ENCODE results near the gene PRDM15. TPM values are rescaled to one million over a fixed set of nuclear protein-coding genes. Genes with fewer than 3 reads are reported as not detected.

PRDM15 gene
- total RNA-seq, 1 experiment from 2014 or later = 5.7 TPM

DNA sequence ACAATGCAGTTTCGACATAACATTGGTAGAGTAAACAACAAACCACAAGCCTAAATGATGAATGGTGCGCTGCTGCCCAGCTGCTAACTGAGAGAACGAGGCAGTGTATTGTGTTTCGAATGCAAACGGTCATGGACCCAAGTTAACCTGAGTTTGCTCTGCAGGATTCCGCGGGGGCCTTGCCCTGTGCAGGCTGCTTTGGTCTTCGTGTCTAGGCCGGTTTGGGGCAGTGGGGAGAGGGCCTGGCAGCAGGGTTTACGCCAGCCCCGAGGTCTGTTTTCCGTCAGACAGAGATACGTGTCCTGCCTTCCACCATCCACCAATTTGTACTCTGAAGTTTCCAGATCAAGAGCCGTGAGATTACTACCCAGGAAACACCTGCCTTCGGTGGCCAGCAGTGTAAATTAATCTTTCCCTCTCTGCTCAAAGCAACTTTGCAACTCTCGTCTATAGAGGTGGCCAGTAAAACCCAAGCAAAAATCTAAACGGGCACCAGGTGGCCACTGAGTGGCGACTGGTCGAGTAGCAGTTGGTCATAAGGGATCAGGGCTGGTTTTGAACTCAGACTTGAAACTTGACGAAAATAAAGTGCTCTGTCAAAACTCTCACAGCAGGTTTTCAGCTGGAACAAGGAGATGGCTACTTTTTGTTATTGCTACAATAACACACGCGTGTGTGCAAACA lies 6.3 kb upstream of the PRDM15 start:
- DNase-seq (ENCODE audit: unreplicated experiment) = no peak
- no peaks in the 10 kb centered on the region for H3K36me3 Mint-ChIP-seq (ENCODE audit: insufficient read depth, unreplicated experiment)
- POLR2A ChIA-PET = interaction anchor here (1.1 kb wide), 1 partner anchor 8 kb away, joined by 7 read pairs; no protein-coding TSS in a partner anchor
- H3K27ac Mint-ChIP-seq (ENCODE audit: low read depth, unreplicated experiment) = no peak overlapping the region
- TF ChIP-seq, protein P1, sequence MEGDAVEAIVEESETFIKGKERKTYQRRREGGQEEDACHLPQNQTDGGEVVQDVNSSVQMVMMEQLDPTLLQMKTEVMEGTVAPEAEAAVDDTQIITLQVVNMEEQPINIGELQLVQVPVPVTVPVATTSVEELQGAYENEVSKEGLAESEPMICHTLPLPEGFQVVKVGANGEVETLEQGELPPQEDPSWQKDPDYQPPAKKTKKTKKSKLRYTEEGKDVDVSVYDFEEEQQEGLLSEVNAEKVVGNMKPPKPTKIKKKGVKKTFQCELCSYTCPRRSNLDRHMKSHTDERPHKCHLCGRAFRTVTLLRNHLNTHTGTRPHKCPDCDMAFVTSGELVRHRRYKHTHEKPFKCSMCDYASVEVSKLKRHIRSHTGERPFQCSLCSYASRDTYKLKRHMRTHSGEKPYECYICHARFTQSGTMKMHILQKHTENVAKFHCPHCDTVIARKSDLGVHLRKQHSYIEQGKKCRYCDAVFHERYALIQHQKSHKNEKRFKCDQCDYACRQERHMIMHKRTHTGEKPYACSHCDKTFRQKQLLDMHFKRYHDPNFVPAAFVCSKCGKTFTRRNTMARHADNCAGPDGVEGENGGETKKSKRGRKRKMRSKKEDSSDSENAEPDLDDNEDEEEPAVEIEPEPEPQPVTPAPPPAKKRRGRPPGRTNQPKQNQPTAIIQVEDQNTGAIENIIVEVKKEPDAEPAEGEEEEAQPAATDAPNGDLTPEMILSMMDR (IDR thresholded peaks at IDR 0.05; ENCODE audit: unreplicated experiment) = no peak
- CTCF ChIA-PET = interaction anchor here (0.6 to 1.4 kb wide), 3 partner anchors 212 to 233 kb away, joined by 3 to 5 read pairs (median 3); no protein-coding TSS in a partner anchor
- H3K4me1 Mint-ChIP-seq (ENCODE audit: insufficient read depth, unreplicated experiment) = no peaks in the 10 kb centered on the region
- no peak overlapping the region for H3K4me3 Mint-ChIP-seq (ENCODE audit: unreplicated experiment)
- intact Hi-C loops (cut with micrococcal nuclease) = no loop called here
- no TSS peak for BruUV-seq (replicated peaks)
- H3K9me3 Mint-ChIP-seq (ENCODE audit: unreplicated experiment) = no peaks in the 10 kb centered on the region
- no peaks in the 10 kb centered on the region for H3K27me3 Mint-ChIP-seq (ENCODE audit: insufficient read depth, unreplicated experiment)

DNA sequence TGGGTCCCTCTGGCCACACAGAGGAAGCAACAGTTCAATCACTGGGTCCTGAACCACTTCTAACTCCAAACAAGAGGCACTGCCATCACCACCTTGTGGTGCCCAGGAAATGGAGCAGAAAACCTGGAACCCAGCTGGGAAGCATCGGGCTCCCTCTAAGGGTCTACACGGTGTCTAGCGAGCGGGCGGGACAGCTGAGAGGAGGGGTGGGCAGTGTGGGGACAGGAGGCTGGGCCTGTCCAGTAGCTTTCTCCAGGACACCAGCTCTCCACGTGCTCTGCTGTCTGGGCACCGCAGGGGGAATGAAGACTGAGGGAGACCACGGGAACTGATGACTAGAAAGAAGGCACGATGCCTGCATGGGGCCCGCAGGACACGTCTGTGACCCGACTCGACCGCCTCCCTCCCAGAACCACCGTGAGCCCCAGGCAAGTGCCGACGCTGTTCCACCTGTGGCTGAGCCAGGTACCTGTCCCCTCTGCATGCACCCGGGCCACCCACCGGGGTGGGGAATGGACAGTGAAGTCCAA lies 5.4 kb upstream of the PRDM15 start:
- H3K9me3 Mint-ChIP-seq (ENCODE audit: unreplicated experiment) = no peaks in the 10 kb centered on the region
- ChIA-PET CTCF (interaction anchor here (0.6 kb wide), 1 partner anchor 234 kb away, joined by 3 read pairs; no protein-coding TSS in a partner anchor), POLR2A (interaction anchor here (1.0 kb wide), 1 partner anchor 68 kb away, joined by 3 read pairs; no protein-coding TSS in a partner anchor)
- H3K4me3 Mint-ChIP-seq (ENCODE audit: unreplicated experiment) = no peak overlapping the region
- DNase-seq (ENCODE audit: unreplicated experiment) = no peak
- intact Hi-C loops (cut with micrococcal nuclease) = no loop called here
- TF ChIP-seq, protein P1 (IDR thresholded peaks at IDR 0.05; ENCODE audit: unreplicated experiment) = no peak
- H3K36me3 Mint-ChIP-seq (ENCODE audit: insufficient read depth, unreplicated experiment) = no peaks in the 10 kb centered on the region
- H3K27ac Mint-ChIP-seq (ENCODE audit: low read depth, unreplicated experiment) = no peak overlapping the region
- no TSS peak for BruUV-seq (replicated peaks)
- H3K4me1 Mint-ChIP-seq (ENCODE audit: insufficient read depth, unreplicated experiment) = no peaks in the 10 kb centered on the region
- no peaks in the 10 kb centered on the region for H3K27me3 Mint-ChIP-seq (ENCODE audit: insufficient read depth, unreplicated experiment)

DNA sequence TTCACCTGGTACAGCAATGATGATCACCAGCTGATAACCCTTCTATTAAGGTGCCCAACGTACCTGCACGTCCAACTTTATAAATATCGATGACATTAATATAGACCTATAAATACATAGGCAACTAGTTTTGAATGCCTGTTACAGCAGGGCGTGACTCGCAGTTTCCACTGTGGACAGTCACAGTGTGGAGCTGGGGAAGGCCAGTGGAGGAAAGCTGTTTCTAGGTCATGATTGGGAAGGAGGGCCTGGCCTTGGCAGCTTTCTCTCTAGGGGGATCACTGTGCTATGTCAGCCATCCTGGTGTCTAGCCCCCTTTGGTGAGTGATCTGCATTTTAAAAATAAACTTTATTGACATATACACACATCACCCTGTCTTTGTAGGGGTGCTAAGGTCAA lies 4.4 kb upstream of the PRDM15 start:
- ChIA-PET POLR2A (interaction anchor here (0.7 to 1.0 kb wide), 2 partner anchors 20 to 69 kb away, joined by 3 read pairs; no protein-coding TSS in a partner anchor), CTCF (interaction anchor here (1.0 to 1.4 kb wide), 2 partner anchors 225 to 234 kb away, joined by 3 to 5 read pairs; no protein-coding TSS in a partner anchor)
- no peak overlapping the region for H3K27ac Mint-ChIP-seq (ENCODE audit: low read depth, unreplicated experiment)
- no peak for DNase-seq (ENCODE audit: unreplicated experiment)
- BruUV-seq (replicated peaks) = no TSS peak
- H3K4me1 Mint-ChIP-seq (ENCODE audit: insufficient read depth, unreplicated experiment) = no peaks in the 10 kb centered on the region
- H3K36me3 Mint-ChIP-seq (ENCODE audit: insufficient read depth, unreplicated experiment) = no peaks in the 10 kb centered on the region
- no peaks in the 10 kb centered on the region for H3K27me3 Mint-ChIP-seq (ENCODE audit: insufficient read depth, unreplicated experiment)
- no peaks in the 10 kb centered on the region for H3K9me3 Mint-ChIP-seq (ENCODE audit: unreplicated experiment)
- H3K4me3 Mint-ChIP-seq (ENCODE audit: unreplicated experiment) = no peak overlapping the region
- intact Hi-C loops (cut with micrococcal nuclease) = no loop called here
- TF ChIP-seq, protein P1 (IDR thresholded peaks at IDR 0.05; ENCODE audit: unreplicated experiment) = no peak

DNA sequence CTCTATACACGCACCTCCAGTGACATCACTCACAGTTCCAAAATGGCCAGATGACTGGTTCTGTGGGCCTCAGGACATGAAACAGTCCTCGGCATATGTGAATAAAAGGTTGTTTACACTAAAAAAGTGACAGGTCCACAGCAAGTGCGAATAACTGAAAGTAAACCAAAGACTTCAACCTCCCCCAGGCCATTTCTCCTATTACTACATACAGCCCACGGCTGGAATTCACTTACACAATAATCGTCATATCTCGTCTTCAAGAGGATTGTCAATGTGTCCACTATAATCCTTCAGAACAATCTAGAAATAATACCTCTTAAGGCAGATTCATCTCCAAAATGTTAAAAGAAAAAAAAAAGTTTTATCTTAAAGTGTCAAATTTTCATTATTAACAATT lies 1.9 kb upstream of the PRDM15 start:
- Mint-ChIP-seq H3K27ac (ENCODE audit: low read depth, unreplicated experiment) (peak overlapping the region; percentile 51), H3K27me3 (ENCODE audit: insufficient read depth, unreplicated experiment) (no peaks in the 10 kb centered on the region), H3K4me1 (ENCODE audit: insufficient read depth, unreplicated experiment) (peaks cover 8% of the 10 kb centered on the region), H3K4me3 (ENCODE audit: unreplicated experiment) (peak overlapping the region; percentile 40), H3K9me3 (ENCODE audit: unreplicated experiment) (no peaks in the 10 kb centered on the region), H3K36me3 (ENCODE audit: insufficient read depth, unreplicated experiment) (no peaks in the 10 kb centered on the region)
- intact Hi-C loops (cut with micrococcal nuclease) = no loop called here
- DNase-seq (ENCODE audit: unreplicated experiment) = no peak
- no TSS peak for BruUV-seq (replicated peaks)
- ChIA-PET POLR2A (interaction anchor here (2.2 to 2.9 kb wide), 2 partner anchors 76 to 233 kb away, joined by 9 to 11 read pairs; no protein-coding TSS in a partner anchor), CTCF (no interaction called here)
- TF ChIP-seq, protein P1 (IDR thresholded peaks at IDR 0.05; ENCODE audit: unreplicated experiment) = no peak

All from MCF 10A (cell line).